Measurements from ENCODE around the gene SORD.
A peak's percentile ranks its signal among the peaks of the same experiment; 100 is the strongest.

The SORD gene

DNA sequence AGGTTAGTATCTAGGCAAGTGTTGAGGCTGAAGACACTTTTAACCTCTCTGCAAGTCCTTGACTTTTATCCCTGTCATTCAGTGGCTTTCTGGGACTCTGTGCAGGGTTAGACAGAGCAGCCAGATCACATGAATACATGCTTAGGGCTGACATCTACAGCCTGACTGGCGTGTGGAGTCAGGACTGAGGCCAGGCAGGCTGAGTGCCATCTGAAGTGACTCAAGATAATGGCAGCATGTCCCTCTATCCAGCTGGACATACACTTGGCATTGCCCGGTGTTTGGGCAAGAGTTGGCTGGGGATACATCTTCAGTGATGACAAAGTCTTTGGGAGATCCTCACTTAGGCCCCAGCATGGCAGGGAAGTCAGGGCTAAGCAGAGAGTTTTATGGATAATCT lies 68.6 kb downstream of the SORD start:
- in situ Hi-C loops (cut with MboI; ENCODE audit: low sequenced_read_pairs, unreplicated experiment), result no loop called here
- DNase-seq (ENCODE audit: low spot score), result no peak
- TF ChIP-seq, protein P1, sequence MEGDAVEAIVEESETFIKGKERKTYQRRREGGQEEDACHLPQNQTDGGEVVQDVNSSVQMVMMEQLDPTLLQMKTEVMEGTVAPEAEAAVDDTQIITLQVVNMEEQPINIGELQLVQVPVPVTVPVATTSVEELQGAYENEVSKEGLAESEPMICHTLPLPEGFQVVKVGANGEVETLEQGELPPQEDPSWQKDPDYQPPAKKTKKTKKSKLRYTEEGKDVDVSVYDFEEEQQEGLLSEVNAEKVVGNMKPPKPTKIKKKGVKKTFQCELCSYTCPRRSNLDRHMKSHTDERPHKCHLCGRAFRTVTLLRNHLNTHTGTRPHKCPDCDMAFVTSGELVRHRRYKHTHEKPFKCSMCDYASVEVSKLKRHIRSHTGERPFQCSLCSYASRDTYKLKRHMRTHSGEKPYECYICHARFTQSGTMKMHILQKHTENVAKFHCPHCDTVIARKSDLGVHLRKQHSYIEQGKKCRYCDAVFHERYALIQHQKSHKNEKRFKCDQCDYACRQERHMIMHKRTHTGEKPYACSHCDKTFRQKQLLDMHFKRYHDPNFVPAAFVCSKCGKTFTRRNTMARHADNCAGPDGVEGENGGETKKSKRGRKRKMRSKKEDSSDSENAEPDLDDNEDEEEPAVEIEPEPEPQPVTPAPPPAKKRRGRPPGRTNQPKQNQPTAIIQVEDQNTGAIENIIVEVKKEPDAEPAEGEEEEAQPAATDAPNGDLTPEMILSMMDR (IDR thresholded peaks at IDR 0.05; ENCODE audit: borderline replicate concordance, control extremely low read depth, extremely low read depth, insufficient read depth, missing control alignments), result no peak

- no peak for DNase-seq (ENCODE audit: low spot score)
- in situ Hi-C loops (cut with MboI; ENCODE audit: low sequenced_read_pairs, unreplicated experiment), result no loop called here
- TF ChIP-seq, protein P1 (IDR thresholded peaks at IDR 0.05; ENCODE audit: borderline replicate concordance, control extremely low read depth, extremely low read depth, insufficient read depth, missing control alignments), result no peak
These were observed 70.0 kb downstream of the SORD start for GRCh38 chr15:45093013-45093412.

DNA sequence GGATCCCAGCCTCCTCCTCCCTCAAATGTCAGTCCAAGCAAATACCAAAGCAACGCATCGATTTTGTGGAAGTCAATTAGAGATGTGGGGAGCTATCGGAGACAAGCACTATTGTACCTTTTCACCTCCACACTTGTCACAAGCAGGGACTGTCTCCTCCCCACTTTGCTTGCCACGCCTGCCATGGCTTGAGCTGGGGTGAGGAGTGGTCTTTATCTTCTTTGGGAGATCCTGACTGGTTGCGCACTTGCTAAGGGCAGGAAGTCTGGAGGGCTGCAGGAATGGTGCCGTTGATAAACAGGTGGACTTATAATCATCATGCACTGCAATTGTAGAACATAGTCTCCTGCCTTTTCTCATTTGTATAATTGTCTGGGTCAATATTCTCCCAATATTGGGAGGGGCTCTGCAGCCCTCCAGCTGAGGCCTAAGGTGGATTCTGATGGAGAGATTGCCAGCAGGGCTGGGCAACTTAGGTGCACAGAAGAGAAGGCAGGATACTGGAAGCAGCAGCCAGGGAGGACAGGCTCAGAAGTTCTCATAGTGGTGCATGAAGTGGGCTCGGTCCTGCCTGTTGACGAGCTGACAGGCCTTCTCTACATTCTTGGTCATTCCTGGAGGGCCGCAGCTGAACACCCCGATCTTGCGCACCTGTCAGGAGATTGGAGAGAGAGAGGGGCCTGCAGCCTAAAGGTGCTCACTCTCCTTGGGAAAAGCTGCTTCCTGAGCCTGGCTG lies 70.8 kb downstream of the SORD start:
- in situ Hi-C loops (cut with MboI; ENCODE audit: low sequenced_read_pairs, unreplicated experiment), result no loop called here
- TF ChIP-seq, protein P1 (IDR thresholded peaks at IDR 0.05; ENCODE audit: borderline replicate concordance, control extremely low read depth, extremely low read depth, insufficient read depth, missing control alignments), result no peak

GRCh38 chr15:45094358-45094730 lies 71.3 kb downstream of the SORD start:
- DNase-seq (ENCODE audit: low spot score), result no peak
- TF ChIP-seq, protein P1 (IDR thresholded peaks at IDR 0.05; ENCODE audit: borderline replicate concordance, control extremely low read depth, extremely low read depth, insufficient read depth, missing control alignments), result no peak
- in situ Hi-C loops (cut with MboI; ENCODE audit: low sequenced_read_pairs, unreplicated experiment), result no loop called here

More for the DNA sequence above, 70.8 kb downstream of the SORD start:
- peak; percentile 16 for DNase-seq (ENCODE audit: low spot score)

GRCh38 chr15:45095661-45096060 lies 72.7 kb downstream of the SORD start:
- in situ Hi-C loops (cut with MboI; ENCODE audit: low sequenced_read_pairs, unreplicated experiment), result no loop called here
- DNase-seq (ENCODE audit: low spot score), result peak; percentile 8
- TF ChIP-seq, protein P1 (IDR thresholded peaks at IDR 0.05; ENCODE audit: borderline replicate concordance, control extremely low read depth, extremely low read depth, insufficient read depth, missing control alignments), result no peak

DNA sequence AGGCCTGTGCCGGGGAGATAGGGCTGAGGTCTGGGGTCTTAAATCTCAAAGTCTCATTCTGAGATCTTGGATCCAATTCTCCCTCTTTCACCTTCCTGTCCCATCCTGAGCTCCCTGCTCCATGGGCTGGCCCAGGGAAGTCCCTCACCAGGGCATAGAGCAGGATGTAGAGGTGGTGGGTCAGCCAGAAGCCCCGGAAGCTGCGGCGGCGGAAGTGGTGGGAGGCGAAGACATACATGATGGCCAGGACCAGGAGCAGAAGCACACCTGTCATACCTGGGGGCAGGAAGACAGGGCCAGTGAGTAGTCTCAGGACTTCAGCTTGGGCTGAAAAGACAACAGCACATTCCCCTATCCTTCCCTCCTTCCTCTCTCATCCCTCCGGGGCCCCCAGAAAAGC lies 74.5 kb downstream of the SORD start:
- in situ Hi-C loops (cut with MboI; ENCODE audit: low sequenced_read_pairs, unreplicated experiment), result no loop called here
- TF ChIP-seq, protein P1 (IDR thresholded peaks at IDR 0.05; ENCODE audit: borderline replicate concordance, control extremely low read depth, extremely low read depth, insufficient read depth, missing control alignments), result no peak
- no peak for DNase-seq (ENCODE audit: low spot score)

Data from GM13976 (cell line).